ENCODE data around the gene SRD5A1.

Gene SRD5A1

DNA sequence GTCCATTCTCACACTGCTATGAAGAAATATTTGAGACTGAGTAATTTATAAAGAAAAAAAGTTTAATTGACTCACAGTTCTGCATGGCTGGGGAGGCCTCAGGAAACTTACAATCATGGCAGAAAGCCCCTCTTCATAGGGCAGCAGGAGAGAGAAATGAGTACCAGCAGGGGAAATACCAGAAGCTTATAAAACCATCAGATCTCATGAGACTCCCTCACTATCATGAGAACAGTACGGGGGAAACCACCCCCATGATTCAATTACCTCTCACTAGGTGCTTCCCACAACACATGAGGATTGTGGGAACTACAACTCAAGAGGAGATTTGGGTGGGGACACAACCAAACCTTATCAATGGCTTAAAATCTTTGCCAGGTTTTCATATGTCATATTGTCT, 59.7 kb downstream of the SRD5A1 start:
- no peak for DNase-seq

DNA sequence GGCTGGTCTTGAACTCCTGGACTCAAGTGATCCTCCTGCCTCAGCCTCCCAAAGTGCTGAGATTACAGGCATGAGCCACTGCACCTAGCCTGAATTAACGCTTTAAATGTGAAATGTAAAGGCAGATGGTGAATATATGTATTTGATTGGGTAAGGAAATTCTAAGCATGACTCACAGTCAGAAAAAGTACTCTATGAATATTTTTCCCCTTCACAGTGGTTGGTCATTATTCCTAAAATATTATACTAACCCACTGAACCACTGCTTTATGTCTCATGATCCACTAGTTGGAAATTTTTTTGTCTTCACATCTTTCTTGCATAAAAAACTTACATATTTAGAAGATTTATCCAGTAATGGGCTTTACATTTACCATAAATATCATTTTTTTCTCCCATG, 65.5 kb downstream of the SRD5A1 start:
- DNase-seq, result no peak

GRCh38 chr5:6699357-6699756, 66.1 kb downstream of the SRD5A1 start:
- DNase-seq, result no peak

- DNase-seq, result no peak
These were observed 66.9 kb downstream of the SRD5A1 start for GRCh38 chr5:6700074-6700684.

DNA sequence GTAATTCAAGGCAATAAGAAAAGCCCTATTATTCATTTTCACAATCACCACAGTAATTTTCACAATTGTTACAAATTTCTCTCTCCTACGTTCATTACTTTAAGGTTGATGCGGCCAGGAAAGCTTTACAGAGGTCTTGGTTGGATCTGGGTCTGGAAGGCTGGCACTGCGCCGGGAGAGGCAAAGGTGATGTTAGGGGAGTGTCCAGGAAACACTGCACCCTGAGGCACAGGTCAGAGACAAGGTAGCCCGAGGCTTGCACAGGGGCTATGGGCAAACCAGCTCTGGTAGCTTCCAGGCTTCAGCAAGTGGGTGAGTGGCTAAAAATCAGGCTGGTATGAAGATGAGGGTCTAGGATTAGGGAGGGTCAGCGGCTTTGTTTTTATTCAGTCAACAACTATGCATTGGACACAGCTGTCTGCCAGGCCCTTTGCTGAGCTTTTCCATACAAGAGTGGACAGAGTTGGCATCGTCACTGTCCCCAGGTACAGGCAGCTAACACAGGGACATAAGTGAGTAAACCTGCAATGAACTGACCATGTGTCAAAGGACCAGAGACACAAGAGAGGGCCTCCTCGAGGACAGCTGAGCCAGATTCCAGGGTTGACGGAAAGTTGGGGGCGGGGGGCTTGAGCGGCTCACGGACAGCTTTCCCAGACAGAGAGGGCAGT, 67.6 kb downstream of the SRD5A1 start:
- no peak for DNase-seq

DNA sequence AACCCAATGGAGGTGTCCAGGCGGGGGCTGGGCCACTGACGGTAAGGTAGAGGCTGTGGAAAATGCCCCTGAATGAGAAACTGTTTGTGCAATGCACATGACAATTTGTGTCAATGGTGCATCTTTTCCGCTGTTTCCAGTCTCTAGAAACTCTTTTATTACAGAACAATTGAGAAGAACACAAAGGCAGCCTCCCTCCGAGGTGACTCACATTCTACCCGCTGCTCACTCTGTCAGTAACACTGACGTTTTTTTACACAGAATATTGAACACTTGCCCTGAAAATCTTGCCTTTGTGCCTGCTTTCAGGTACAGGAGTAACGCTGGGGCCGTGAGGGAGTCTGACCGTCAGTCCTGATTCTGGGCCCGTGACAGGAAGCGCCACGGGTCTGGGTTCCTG, 68.3 kb downstream of the SRD5A1 start:
- DNase-seq, result no peak

- no peak for DNase-seq
These were observed 69.4 kb downstream of the SRD5A1 start for GRCh38 chr5:6702633-6703032.

GRCh38 chr5:6703806-6704205, 70.6 kb downstream of the SRD5A1 start:
- DNase-seq, result no peak

DNA sequence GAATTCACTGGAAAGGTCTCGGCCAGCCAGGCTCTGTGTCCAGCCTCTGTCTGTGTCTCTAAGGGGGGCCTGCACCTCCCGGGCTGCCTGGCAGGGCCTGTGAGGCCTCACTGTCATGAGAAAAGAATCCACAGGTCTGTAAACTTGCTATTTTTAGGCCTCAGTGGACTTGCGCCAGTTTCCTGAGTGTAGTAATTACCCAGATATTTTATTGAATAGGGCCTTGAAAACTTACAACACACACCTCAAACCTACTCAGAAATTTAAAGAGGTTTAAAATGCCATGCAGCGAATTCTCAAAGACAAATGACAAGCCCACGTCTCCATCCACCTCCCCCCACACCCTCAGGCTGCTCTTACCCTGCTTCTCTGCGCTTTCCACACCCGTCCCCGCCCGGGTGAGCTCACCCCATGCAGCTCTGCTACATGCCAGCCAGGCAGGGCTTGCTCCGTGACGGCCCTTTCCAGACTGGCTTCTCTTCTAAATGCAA, 71.2 kb downstream of the SRD5A1 start:
- DNase-seq, result no peak

GRCh38 chr5:6705088-6705487, 71.8 kb downstream of the SRD5A1 start:
- DNase-seq, result no peak

GRCh38 chr5:6705959-6706358, 72.7 kb downstream of the SRD5A1 start:
- no peak for DNase-seq

GRCh38 chr5:6707852-6708251, 74.6 kb downstream of the SRD5A1 start:
- no peak for DNase-seq

DNA sequence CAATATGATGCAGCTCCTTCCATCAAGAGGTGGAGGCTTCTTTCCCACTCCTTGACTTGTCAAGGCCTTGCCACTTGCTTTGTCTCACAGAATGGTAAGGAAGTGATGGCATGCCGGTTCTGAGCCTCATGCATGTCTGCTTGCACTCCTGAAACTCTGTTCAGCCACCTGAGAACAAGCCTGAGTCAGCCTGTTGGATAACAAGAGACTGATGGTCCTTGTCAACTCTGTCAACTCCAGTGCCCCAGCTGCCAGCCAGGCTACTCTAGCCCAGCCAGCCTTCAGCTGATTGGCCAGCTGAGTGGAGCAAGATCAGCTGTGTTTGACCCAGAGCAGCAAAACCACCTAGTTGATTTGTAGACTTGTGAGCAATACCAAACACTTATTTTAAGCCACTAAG, 75.6 kb downstream of the SRD5A1 start:
- no peak for DNase-seq

GRCh38 chr5:6710070-6710469, 76.8 kb downstream of the SRD5A1 start:
- no peak for DNase-seq

GRCh38 chr5:6710551-6711318, 77.5 kb downstream of the SRD5A1 start:
- DNase-seq, result no peak

GRCh38 chr5:6711409-6712141, 78.3 kb downstream of the SRD5A1 start:
- DNase-seq, result no peak

GRCh38 chr5:6712142-6712576, 78.9 kb downstream of the SRD5A1 start:
- peak; percentile 49 for DNase-seq

DNA sequence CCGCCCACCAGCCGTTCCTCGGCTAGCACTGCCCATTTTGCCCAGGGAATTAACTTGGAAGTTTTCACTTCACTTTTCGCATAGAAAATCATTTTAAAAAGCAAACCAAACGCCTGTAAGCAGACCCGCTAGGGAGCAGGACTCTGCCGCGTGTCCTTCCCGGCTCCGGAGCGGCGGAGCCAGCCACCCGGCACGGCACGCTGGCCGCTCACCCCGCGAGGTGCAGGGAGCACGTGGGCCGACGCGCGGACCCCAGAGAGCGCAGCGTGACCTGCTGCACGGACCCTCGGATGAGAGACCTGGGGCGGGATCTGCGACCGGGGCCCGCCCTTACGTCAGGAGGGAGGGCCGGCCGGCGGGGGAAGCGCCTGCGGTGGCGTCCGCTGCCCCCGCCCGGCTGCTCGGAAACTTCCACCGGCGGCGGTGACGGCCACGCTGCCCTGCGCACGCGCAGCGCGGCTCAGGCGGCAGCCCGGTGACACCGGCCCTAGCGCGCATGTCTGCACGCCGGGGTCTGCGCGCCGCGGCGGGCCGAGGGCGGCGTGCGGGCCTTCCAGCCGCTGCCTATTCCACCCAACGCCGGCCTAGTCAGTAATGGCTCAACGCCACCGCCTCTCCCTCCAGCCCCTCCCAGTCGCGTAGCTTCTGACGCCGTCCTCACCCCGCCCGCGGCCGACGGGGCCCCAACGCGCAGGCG, 79.5 kb downstream of the SRD5A1 start:
- DNase-seq, result peak; percentile 97

DNA sequence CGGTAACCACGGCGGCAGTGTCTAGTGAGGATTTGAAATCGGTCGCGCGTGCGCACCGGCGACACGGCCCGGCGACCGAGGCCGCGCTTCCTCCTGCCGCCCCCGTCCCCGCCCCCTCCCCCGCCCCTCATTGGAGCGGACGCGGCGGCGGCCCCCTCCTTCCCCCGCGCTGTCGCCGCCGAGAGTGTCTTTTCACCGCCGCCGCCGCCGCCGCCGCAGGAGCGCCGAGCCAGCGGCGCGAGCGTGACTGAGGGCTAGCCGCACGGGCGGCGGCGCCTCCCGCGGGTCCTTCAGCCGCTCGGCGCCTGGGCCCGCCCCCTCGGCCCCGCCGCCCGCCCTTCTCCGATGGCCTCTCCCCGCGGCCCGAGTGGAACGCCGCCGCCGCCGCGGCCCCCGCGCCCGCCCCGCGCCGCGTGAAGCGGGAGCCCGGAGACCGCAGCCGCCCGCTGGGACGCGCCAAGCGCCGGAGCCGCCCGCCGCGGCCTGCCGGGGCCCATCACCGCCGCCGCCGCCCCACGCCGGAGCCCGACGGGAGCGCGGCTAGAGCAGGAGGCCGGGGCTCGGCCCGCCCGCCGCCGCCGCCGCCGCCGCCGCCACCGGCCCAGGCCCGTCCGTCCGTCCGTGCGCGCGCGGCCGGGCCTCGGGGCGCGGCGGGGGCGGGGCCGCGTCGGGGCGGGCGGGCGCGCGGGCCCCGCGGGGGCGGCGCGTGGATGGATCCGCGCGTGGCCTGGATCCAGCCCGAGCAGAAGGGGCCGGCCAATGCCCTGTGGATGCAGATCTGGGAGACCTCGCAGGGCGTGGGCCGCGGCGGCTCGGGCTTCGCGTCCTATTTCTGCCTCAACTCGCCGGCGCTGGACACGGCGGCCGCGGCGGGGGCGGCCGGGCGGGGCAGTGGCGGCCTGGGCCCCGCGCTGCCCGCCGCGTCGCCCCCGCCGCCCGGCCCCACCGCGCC, 80.3 kb downstream of the SRD5A1 start, which contains the start of gene TENT4A:
TSS of gene TENT4A (plus strand) at position 159 of the 952 bp plus-strand sequence. CDS start at position 711, 552 bp downstream.
- no peak for DNase-seq

GRCh38 chr5:6714226-6715041, 81.2 kb downstream of the SRD5A1 start:
- peak; percentile 17 for DNase-seq

All from NCI-H1092 treated with DMSO at 0.1 percent for 48 hours (cell line).